Measurements from ENCODE around the gene FOXP1.

FOXP1 gene

DNA sequence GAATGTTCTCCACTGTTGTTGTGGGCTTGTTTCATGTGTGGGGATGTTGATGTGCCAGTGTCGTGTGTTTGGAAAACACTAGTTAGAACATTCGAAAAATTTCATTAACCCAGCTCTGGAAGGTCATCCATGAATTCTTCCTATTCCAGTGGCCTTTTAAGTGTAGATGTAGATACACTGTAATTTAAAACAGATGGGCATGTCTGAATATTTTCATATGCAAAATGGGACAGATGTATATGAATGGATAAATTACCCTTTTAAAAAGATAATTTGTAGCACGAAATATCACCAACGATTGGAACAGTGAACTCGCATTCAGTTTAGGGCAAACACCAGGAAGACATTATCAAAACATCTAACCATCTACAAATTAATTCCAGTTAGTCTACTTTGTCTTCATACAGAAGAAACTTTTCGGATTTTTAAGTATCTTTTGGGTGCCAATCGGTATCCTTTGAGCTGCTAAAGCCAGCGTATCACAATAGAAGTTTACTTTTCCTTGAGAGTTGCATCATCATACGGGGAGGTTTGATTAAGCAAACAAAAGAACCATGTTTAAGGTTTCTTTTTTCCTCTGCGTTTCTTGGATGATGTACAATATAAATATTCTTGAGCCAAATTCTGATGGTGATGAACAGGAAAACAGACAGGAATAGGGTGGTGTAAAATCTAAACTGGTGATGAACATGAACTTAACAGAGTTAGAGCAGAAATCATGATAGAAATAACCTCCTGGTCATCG is 528.1 kb downstream of the FOXP1 start:
- DNase-seq (ENCODE audit: low spot score): no peak

DNA sequence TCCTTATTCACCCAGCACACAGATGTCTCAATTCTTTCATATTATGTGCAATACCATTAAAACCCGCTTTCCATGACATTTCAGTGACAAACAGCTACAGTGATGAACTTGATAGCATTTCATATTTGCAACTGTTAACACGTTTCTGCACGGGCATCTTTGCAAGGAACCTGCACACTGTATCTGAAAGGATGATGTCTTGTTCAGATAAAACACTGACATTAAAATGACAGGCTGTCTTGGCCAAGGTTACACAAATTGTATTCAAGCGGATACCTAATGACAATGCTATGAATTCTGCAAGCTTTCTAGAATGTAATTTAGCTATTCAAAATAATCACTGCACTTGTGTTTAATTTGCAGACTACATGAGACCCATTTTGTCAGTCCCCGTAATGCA is 529.2 kb downstream of the FOXP1 start:
- DNase-seq (ENCODE audit: low spot score): no peak

- no peak for DNase-seq (ENCODE audit: low spot score)
Measured at GRCh38 chr3:71053495-71053894, 530.0 kb downstream of the FOXP1 start.

DNA sequence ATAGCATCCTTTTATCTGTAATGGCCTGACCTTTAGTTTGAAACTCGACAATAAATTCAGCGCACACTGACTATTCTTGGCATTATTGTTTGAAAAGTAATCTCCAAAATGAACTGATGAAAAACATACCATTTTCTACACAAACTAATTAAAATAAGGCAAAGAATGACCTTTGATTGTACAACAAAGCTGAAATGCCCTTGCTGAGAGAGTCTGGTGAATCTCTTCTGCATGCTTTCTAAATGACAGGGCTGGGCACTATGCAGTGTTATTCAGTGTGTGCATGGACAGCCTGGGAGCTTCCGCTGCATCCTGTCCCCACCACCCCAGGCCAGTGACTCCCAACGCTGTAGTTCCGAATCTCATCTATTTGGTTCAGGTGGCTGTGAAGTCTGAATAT is 530.8 kb downstream of the FOXP1 start:
- DNase-seq (ENCODE audit: low spot score): no peak

- peak; percentile 33 for DNase-seq (ENCODE audit: low spot score)
Measured at GRCh38 chr3:71051893-71052687, 531.4 kb downstream of the FOXP1 start.

DNA sequence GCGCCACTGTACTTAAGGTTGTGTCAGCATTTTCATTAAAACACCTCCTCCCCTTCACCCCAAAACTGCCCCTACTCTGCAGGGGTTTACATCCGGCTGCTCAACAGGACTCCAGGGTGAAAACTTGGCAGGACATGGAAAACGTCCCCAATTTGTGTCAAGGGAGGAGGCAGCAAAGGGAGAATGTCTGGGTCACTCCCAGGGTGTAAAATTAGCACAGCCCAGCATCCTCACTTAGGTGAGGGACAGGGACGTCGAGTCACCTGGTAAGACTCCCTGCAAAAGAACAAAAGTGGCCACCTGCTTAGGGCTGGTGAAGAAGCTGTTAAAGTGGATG is 532.3 kb downstream of the FOXP1 start:
- no peak for DNase-seq (ENCODE audit: low spot score)

- peak; percentile 93 for DNase-seq (ENCODE audit: low spot score)
Measured at GRCh38 chr3:71050538-71051258, 532.8 kb downstream of the FOXP1 start.

DNA sequence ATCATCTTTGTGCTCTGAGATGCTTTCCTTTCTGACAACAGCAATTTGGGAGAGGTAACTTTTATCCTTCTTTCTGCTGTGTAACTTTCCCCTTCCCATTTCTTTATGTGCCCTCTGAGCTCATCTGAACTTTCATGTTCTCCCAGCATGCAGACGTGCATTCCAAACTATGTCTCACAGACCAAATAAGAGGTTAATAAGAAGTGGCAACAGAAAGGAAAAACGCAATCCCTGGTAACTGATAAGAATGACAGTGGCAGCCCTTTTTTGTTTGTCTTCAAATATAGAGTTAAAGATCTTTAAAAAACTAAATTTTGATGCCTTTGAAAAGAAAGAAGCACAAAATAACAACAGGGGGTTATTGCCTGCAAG is 533.4 kb downstream of the FOXP1 start:
- peak; percentile 16 for DNase-seq (ENCODE audit: low spot score)

DNA sequence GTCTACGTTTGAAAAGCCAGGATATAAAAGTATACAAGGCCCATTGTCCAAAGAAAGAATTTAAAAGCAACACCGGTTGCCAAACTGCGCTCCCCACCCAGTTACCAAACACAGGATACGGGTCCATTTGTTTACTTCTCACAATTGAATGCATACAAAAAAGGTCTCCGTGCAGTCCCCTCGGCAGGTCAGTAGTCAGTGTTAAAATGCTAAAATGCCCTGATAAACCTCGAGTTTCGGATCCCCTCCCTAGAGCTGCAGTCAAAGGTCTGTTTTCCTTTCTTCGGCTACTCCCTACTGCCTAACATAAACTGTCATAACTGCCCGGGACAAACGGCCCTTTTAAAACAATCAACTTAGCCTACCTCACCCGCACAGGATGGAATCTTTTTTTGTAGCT is 534.6 kb downstream of the FOXP1 start:
- DNase-seq (ENCODE audit: low spot score): no peak

GRCh38 chr3:71047616-71048531 is 535.7 kb downstream of the FOXP1 start:
- no peak for DNase-seq (ENCODE audit: low spot score)

- DNase-seq (ENCODE audit: low spot score): no peak
Measured at GRCh38 chr3:71046791-71047190, 536.7 kb downstream of the FOXP1 start.

DNA sequence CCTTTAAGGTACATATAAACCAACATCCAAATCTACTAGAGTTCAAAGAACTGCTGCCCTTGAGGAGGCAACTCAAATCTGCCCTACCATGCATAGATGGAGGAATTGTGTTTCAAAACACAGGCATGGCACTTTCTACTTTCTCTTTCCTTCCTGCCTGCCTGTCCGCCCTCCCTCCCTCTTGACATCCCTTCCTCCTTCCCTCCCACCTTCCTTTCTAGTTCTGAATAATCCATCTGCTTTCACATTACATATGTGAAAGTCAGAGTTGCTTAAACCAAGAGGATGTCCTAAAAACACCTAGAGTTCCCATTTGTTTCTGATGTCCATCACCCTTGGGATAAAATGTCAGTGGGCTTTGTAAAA is 537.6 kb downstream of the FOXP1 start:
- no peak for DNase-seq (ENCODE audit: low spot score)

- no peak for DNase-seq (ENCODE audit: low spot score)
Measured at GRCh38 chr3:71045212-71045916, 538.2 kb downstream of the FOXP1 start.

- DNase-seq (ENCODE audit: low spot score): no peak
Measured at GRCh38 chr3:71042759-71043158, 540.8 kb downstream of the FOXP1 start.

- no peak for DNase-seq (ENCODE audit: low spot score)
Measured at GRCh38 chr3:71041371-71041770, 542.2 kb downstream of the FOXP1 start.

DNA sequence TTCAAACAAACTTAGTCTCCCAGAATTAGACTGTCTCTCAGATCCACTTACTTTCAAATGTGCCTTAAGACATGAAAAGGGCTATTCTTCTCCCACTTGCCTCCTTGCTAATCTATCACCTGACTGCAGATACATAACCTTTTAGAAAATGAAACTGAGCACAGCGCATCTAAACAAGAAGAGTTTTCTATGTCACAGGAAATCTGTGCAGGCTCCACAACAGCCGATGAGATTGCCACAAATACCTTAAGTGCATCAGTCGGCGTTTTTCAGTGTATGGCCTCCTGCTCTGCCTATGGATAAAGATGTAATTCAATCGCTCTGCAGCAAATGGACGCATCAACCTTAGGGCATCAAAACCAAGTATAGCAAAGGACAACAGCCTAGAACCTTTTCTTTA is 544.2 kb downstream of the FOXP1 start:
- DNase-seq (ENCODE audit: low spot score): peak; percentile 70

DNA sequence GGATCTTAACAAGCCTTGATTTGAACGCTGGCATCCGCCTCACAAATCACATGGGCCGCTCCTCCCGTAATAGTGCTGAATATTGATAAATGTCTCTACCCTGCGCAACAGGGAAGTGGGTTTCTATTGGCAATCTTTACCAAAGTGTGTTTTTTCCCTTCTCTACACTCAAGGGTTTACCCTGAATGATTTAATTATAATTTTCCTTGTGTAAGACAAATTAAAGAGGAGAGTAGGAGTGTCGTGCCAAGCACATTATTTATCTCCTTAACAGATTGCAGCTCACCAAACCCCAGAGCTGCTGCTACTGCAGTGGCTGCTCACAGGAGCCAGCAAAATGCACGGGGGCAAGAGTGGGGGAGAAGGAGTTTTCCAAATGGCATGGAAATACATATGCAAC is 545.8 kb downstream of the FOXP1 start:
- DNase-seq (ENCODE audit: low spot score): no peak

DNA sequence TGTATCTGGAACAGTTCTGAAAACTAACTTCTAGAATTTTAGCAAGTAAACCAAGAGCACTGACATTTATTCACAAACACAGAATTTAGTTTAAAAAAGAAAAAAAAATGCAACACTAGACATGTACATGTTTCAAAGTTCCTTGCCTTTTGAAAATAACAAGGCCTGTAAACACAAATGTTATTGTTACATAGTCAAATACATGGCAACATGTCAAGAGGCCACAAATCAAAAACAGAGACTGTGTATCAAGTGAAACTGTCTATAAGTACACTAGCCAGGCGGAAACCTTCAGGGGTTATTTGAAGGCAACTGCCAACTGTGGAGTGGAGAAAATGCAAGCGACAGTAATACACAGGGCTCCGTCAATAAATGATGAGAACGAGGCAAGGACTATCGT is 547.6 kb downstream of the FOXP1 start:
- no peak for DNase-seq (ENCODE audit: low spot score)

- no peak for DNase-seq (ENCODE audit: low spot score)
Measured at GRCh38 chr3:71035314-71035713, 548.2 kb downstream of the FOXP1 start.

DNA sequence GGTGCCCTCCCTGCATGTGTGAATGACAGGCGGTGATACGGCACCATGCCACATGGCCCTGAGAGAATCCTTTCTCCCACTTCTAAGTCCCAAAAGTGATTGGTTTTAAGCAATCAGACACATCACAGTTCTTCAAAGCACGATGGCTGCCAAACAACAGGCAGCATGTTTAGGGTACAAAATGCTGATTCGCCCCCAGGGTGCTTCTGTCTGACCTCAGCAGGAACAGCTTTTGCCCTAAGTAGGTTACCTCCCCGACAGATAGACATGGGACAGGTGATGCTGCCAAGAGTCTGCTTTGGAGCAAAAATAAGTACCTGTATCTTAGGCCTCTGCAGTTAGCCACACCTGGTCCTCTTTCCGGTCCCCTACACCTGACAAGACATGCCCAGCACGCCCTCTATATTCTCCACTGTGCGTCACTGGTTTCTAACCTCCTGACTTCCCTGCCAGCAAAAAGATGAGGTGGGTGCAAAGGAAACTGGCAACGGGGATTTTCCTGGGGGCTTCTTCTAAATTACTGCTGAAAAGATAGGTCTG is 549.8 kb downstream of the FOXP1 start:
- no peak for DNase-seq (ENCODE audit: low spot score)

GRCh38 chr3:71031914-71032521 is 551.5 kb downstream of the FOXP1 start:
- DNase-seq (ENCODE audit: low spot score): no peak
